KMS-11 (cell line): ENCODE measurements around the gene SLX4.

Experiments used
- H2AFZ ChIP-seq: fragments of 200-600 bp; sonication (generic); 2 replicates; pipeline ENCODE4 v1.6.1; 2016; ENCODE audit warnings: antibody characterized with exemption, mixed run types, low read depth
- H3K27ac ChIP-seq: fragments of 200-600 bp; sonication (generic); 2 replicates; pipeline ENCODE4 v1.6.1; 2016; ENCODE audit warnings: mild to moderate bottlenecking, mixed run types
- H3K27me3 ChIP-seq: fragments of 200-600 bp; sonication (generic); 2 replicates; pipeline ENCODE4 v1.6.1; 2017; ENCODE audit warnings: mild to moderate bottlenecking, low read depth, mixed run types, moderate library complexity; ENCODE audit not compliant: insufficient read depth
- H3K36me3 ChIP-seq: fragments of 200-600 bp; sonication (generic); 2 replicates; pipeline ENCODE4 v1.6.1; 2017; ENCODE audit warnings: mild to moderate bottlenecking, mixed run types; ENCODE audit not compliant: insufficient read depth
- H3K4me1 ChIP-seq: fragments of 200-600 bp; sonication (generic); 2 replicates; pipeline ENCODE4 v1.6.1; 2016; ENCODE audit warnings: mild to moderate bottlenecking, low read depth, mixed run types; ENCODE audit not compliant: poor library complexity, severe bottlenecking
- H3K4me2 ChIP-seq: fragments of 200-600 bp; sonication (generic); 2 replicates; pipeline ENCODE4 v1.7.0; 2016; ENCODE audit warnings: mild to moderate bottlenecking, mixed run types
- H3K4me3 ChIP-seq: fragments of 200-600 bp; sonication (generic); IDR thresholded peaks from 2 replicates; pipeline ENCODE4 v1.6.1; 2017; ENCODE audit warnings: low read depth, low read length, mixed read lengths; ENCODE audit not compliant: insufficient read depth
- H3K79me2 ChIP-seq: fragments of 200-600 bp; sonication (generic); 2 replicates; pipeline ENCODE4 v1.6.1; 2016; ENCODE audit warnings: low read depth, mixed run types; ENCODE audit not compliant: insufficient read depth
- H3K9ac ChIP-seq: fragments of 200-600 bp; sonication (generic); 2 replicates; pipeline ENCODE4 v1.6.1; 2016; ENCODE audit warnings: mild to moderate bottlenecking, mixed run types
- H4K20me1 ChIP-seq: fragments of 200-600 bp; sonication (generic); 2 replicates; pipeline ENCODE4 v1.6.1; 2016; ENCODE audit warnings: mild to moderate bottlenecking, mixed run types; ENCODE audit not compliant: insufficient read depth
- TF ChIP-seq, protein P1 (sequence below): fragments of 200-600 bp; sonication (generic); conservative IDR thresholded peaks from 2 replicates; pipeline ENCODE4 v1.6.1; 2017; ENCODE audit warnings: low read depth, mild to moderate bottlenecking, antibody characterized with exemption, low read length, moderate library complexity, mixed read lengths

Gene SLX4

GRCh38 chr16:3534126-3534525 is 77.3 kb downstream of the SLX4 start:
- no peak overlapping the region for H3K4me2 ChIP-seq
- no peak overlapping the region for H3K9ac ChIP-seq
- no peaks in the 10 kb centered on the region for H3K79me2 ChIP-seq
- no peaks in the 10 kb centered on the region for H3K36me3 ChIP-seq
- no peak overlapping the region for H3K4me3 ChIP-seq
- H3K27ac ChIP-seq = no peak overlapping the region
- H4K20me1 ChIP-seq = no peaks in the 10 kb centered on the region
- TF ChIP-seq, protein P1, sequence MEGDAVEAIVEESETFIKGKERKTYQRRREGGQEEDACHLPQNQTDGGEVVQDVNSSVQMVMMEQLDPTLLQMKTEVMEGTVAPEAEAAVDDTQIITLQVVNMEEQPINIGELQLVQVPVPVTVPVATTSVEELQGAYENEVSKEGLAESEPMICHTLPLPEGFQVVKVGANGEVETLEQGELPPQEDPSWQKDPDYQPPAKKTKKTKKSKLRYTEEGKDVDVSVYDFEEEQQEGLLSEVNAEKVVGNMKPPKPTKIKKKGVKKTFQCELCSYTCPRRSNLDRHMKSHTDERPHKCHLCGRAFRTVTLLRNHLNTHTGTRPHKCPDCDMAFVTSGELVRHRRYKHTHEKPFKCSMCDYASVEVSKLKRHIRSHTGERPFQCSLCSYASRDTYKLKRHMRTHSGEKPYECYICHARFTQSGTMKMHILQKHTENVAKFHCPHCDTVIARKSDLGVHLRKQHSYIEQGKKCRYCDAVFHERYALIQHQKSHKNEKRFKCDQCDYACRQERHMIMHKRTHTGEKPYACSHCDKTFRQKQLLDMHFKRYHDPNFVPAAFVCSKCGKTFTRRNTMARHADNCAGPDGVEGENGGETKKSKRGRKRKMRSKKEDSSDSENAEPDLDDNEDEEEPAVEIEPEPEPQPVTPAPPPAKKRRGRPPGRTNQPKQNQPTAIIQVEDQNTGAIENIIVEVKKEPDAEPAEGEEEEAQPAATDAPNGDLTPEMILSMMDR = no peak
- H2AFZ ChIP-seq = no peak overlapping the region
- H3K4me1 ChIP-seq = no peaks in the 10 kb centered on the region
- no peaks in the 10 kb centered on the region for H3K27me3 ChIP-seq

GRCh38 chr16:3532741-3533140 is 78.7 kb downstream of the SLX4 start:
- Histone ChIP-seq H2AFZ (no peak overlapping the region), H3K27me3 (no peaks in the 10 kb centered on the region), H3K79me2 (no peaks in the 10 kb centered on the region), H3K36me3 (no peaks in the 10 kb centered on the region), H3K9ac (no peak overlapping the region), H4K20me1 (no peaks in the 10 kb centered on the region), H3K4me1 (no peaks in the 10 kb centered on the region), H3K27ac (no peak overlapping the region), H3K4me2 (no peak overlapping the region), H3K4me3 (no peak overlapping the region)
- TF ChIP-seq, protein P1 = no peak
